Caco-2 (cell line): ENCODE measurements around the gene GRIK3. TPM values are rescaled to one million over a fixed set of nuclear protein-coding genes. Genes with fewer than 3 reads are reported as not detected.

ENCODE experiments used
- BruUV-seq: library from RNA; stranded (reverse); fragments of 400-500 nt; replicated peaks from 2 replicates; lab custom pipeline; 2021; lab: Mats Ljungman, UMichigan
- CTCF ChIA-PET: fragments of 300-600 bp; sonication (Branson Sonifier 250); formaldehyde crosslinking; loops from one replicate; lab custom pipeline; 2022; ENCODE audit warnings: antibody characterized with exemption; lab: Charles Lee
- POLR2A ChIA-PET: fragments of 300-600 bp; sonication (Branson Sonifier 250); formaldehyde crosslinking; loops from one replicate; lab custom pipeline; 2022; ENCODE audit warnings: antibody characterized with exemption; lab: Charles Lee
- DNase-seq, 2 experiments: peaks; one replicate each; pipeline versions ENCODE4 v3.0.0 to v3.0.0-alpha.2; 2020 to 2022
- H3K27me3 ChIP-seq: replicated peaks from 2 replicates; pipeline ENCODE4 v1.6.0; 2011; ENCODE audit warnings: low read length; ENCODE audit not compliant: control insufficient read depth, insufficient read depth
- H3K36me3 ChIP-seq: 2 replicates; pipeline ENCODE4 v1.5.1; 2011; ENCODE audit warnings: low read length; ENCODE audit not compliant: control insufficient read depth, insufficient read depth
- H3K4me1 ChIP-seq: fragments of 250-450 bp; sonication (Bioruptor Pico); 2 replicates; pipeline ENCODE4 v1.5.1; 2020; ENCODE audit warnings: mild to moderate bottlenecking
- H3K4me3 ChIP-seq: 2 replicates; pipeline ENCODE4 v1.5.1; 2011; ENCODE audit warnings: low read depth, mild to moderate bottlenecking, control low read depth, low read length
- H3K9me3 ChIP-seq: fragments of 250-450 bp; sonication (Bioruptor Pico); 2 replicates; pipeline ENCODE4 v1.5.1; 2020; ENCODE audit warnings: mild to moderate bottlenecking, moderate library complexity
- H3K27ac Mint-ChIP-seq: one replicate; pipeline ENCODE4 v1.8.0; 2022; ENCODE audit warnings: mixed read lengths; ENCODE audit not compliant: unreplicated experiment
- H3K27me3 Mint-ChIP-seq: one replicate; pipeline ENCODE4 v1.8.0; 2022; ENCODE audit warnings: mixed read lengths; ENCODE audit not compliant: insufficient read depth, unreplicated experiment
- H3K36me3 Mint-ChIP-seq: one replicate; pipeline ENCODE4 v1.8.0; 2022; ENCODE audit warnings: mild to moderate bottlenecking, mixed read lengths; ENCODE audit not compliant: insufficient read depth, unreplicated experiment
- H3K4me1 Mint-ChIP-seq: one replicate; pipeline ENCODE4 v1.8.0; 2022; ENCODE audit warnings: low read depth, mixed read lengths; ENCODE audit not compliant: unreplicated experiment
- H3K4me3 Mint-ChIP-seq: one replicate; pipeline ENCODE4 v1.8.0; 2022; ENCODE audit warnings: mild to moderate bottlenecking, moderate library complexity, mixed read lengths; ENCODE audit not compliant: unreplicated experiment
- H3K9me3 Mint-ChIP-seq: one replicate; pipeline ENCODE4 v1.8.0; 2022; ENCODE audit warnings: mixed read lengths; ENCODE audit not compliant: unreplicated experiment
- CTCF ChIP-seq, 2 experiments: fragments of 200-600 bp in 1 of 2; IDR thresholded peaks; 1 replicate in 1 of 2; 2 replicates in 1 of 2; pipeline versions ENCODE4 v1.5.1 to v1.8.0; 2011 to 2022; ENCODE audit warnings: antibody characterized with exemption in 1 of 2, control low read depth in 1 of 2, inconsistent platforms in 1 of 2, low read depth in 1 of 2, low read length in 1 of 2, mild to moderate bottlenecking in 1 of 2, moderate library complexity in 1 of 2; ENCODE audit not compliant: insufficient read depth in 1 of 2, severe bottlenecking in 1 of 2, unreplicated experiment in 1 of 2
- intact Hi-C: fragments of 100-400 bp; cut with micrococcal nuclease; formaldehyde crosslinking; loops from one replicate; pipeline ENCODE4 v1.10.0; 2022; ENCODE audit not compliant: unreplicated experiment
- total RNA-seq: library from RNA; stranded (reverse); gene quantifications from 2 replicates; pipeline ENCODE4 v1.2.3, GENCODE V29; 2022

Gene GRIK3
- total RNA-seq, 1 experiment from 2014 or later: not detected

GRCh38 chr1:37056325-37056724, 22.0 kb upstream of the GRIK3 start:
- peaks cover 12% of the 10 kb centered on the region for H3K27me3 Mint-ChIP-seq
- H3K4me1 ChIP-seq: no peaks in the 10 kb centered on the region
- BruUV-seq: no TSS peak
- no peak overlapping the region for H3K4me3 Mint-ChIP-seq
- ChIA-PET POLR2A (no interaction called here), CTCF (no interaction called here)
- H3K27me3 ChIP-seq: no peaks in the 10 kb centered on the region
- H3K36me3 Mint-ChIP-seq: no peaks in the 10 kb centered on the region
- no peaks in the 10 kb centered on the region for H3K9me3 ChIP-seq
- DNase-seq: no peak
- H3K9me3 Mint-ChIP-seq: no peaks in the 10 kb centered on the region
- intact Hi-C loops: no loop called here
- no peak overlapping the region for H3K4me3 ChIP-seq
- H3K27ac Mint-ChIP-seq: no peak overlapping the region
- no peaks in the 10 kb centered on the region for H3K36me3 ChIP-seq
- TF ChIP-seq CTCF (IDR thresholded peaks at IDR 0.05; ENCODE audit: insufficient read depth in 1 of 2, low read depth in 1 of 2, low read length in 1 of 2, severe bottlenecking in 1 of 2, unreplicated experiment in 1 of 2): no peak
- no peaks in the 10 kb centered on the region for H3K4me1 Mint-ChIP-seq

GRCh38 chr1:37055631-37056030, 21.3 kb upstream of the GRIK3 start:
- DNase-seq: no peak
- H3K36me3 Mint-ChIP-seq: no peaks in the 10 kb centered on the region
- Histone ChIP-seq H3K36me3 (no peaks in the 10 kb centered on the region), H3K4me3 (no peak overlapping the region), H3K4me1 (no peaks in the 10 kb centered on the region), H3K27me3 (no peaks in the 10 kb centered on the region), H3K9me3 (no peaks in the 10 kb centered on the region)
- no peaks in the 10 kb centered on the region for H3K9me3 Mint-ChIP-seq
- intact Hi-C loops: no loop called here
- no peak overlapping the region for H3K4me3 Mint-ChIP-seq
- CTCF ChIA-PET: no interaction called here
- H3K27ac Mint-ChIP-seq: no peak overlapping the region
- POLR2A ChIA-PET: no interaction called here
- TF ChIP-seq CTCF (IDR thresholded peaks at IDR 0.05; ENCODE audit: insufficient read depth in 1 of 2, low read depth in 1 of 2, low read length in 1 of 2, severe bottlenecking in 1 of 2, unreplicated experiment in 1 of 2): no peak
- H3K27me3 Mint-ChIP-seq: peaks cover 6% of the 10 kb centered on the region
- no peaks in the 10 kb centered on the region for H3K4me1 Mint-ChIP-seq
- no TSS peak for BruUV-seq

DNA sequence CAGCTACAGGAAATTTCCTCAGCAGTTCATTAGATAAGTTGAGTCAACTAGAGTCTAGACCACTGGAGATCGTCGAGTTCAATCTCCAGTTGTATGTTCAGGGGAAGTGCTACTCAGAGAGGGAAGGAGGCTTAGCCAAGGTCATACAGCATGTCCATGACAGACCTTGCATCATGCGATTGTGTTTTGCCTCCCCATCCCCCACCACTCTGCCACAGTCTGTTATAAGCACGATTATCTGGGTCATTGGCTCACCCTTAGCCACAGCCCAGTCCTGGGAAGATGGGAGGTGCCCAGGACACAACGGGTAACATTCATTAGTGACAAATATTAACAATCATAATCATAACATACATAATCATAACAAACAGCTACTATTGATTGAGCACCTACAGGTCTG, 18.9 kb upstream of the GRIK3 start:
- POLR2A ChIA-PET: no interaction called here
- Mint-ChIP-seq H3K4me1 (no peaks in the 10 kb centered on the region), H3K9me3 (no peaks in the 10 kb centered on the region)

More for the DNA sequence above, 18.9 kb upstream of the GRIK3 start:
- H3K27me3 ChIP-seq: no peaks in the 10 kb centered on the region
- H3K4me1 ChIP-seq: no peaks in the 10 kb centered on the region
- no peak overlapping the region for H3K4me3 ChIP-seq
- DNase-seq: no peak
- no peaks in the 10 kb centered on the region for H3K9me3 ChIP-seq
- intact Hi-C loops: no loop called here
- no peaks in the 10 kb centered on the region for H3K36me3 ChIP-seq
- Mint-ChIP-seq H3K27me3 (peaks cover 4% of the 10 kb centered on the region), H3K27ac (no peak overlapping the region), H3K4me3 (no peak overlapping the region), H3K36me3 (no peaks in the 10 kb centered on the region)
- BruUV-seq: no TSS peak
- CTCF ChIA-PET: no interaction called here
- no peak for TF ChIP-seq CTCF (IDR thresholded peaks at IDR 0.05; ENCODE audit: insufficient read depth in 1 of 2, low read depth in 1 of 2, low read length in 1 of 2, severe bottlenecking in 1 of 2, unreplicated experiment in 1 of 2)
